ENCODE measurements around the gene AMPD2.

AMPD2 gene

DNA sequence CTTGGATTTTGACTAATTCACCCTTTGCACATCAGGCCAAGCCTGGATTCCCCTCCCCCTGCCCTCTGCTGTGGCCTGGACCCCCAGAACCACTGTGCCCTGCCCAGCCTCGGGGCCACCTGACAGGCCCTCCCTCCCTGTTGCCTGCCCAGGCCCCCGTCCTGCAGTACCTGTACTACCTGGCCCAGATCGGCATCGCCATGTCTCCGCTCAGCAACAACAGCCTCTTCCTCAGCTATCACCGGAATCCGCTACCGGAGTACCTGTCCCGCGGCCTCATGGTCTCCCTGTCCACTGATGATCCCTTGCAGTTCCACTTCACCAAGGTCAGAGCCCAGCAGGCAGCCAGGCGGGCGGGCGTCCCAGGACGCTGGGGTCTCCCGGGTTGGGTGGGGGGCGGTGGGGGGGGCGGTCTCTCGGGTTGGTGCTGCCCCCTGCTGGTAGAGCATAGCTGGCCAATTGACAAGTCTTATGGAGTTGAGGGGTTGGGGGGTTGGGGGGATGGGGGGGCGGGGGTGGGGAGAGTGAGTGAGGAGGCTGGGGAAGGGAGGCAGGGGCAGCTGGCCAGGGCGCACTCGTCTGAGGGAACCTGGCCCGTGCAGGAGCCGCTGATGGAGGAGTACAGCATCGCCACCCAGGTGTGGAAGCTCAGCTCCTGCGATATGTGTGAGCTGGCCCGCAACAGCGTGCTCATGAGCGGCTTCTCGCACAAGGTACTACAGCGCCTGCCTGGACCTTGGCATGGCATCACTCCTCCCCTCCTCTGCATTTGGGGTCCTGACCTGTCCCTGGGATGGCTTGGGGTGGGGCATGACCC lies 10.7 kb downstream of the AMPD2 start:
- no peak for DNase-seq (ENCODE audit: low read depth in 3 of 3, low spot score in 1 of 3)

DNA sequence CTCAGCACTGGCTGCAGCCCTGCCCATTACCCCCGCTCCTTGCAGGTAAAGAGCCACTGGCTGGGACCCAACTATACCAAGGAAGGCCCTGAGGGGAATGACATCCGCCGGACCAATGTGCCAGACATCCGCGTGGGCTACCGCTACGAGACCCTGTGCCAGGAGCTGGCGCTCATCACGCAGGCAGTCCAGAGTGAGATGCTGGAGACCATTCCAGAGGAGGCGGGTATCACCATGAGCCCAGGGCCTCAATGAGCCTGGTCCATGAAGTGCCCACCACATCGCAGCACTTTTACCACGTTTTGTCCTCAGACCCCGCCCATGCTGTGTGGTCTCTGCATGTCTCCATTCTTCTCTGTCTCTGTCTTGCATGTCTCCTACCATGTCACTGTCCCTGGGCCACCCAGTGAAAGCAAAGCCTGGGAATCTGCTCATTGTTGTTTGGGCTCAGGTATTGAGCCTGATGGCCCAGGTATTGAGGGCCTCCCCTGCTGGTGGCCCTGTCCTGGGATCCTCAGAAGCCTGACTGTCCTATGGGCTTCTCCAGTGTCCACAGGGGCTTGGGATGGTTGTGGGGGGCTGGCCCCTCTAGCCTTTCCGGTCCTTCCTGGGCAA lies 11.4 kb downstream of the AMPD2 start:
- DNase-seq (ENCODE audit: low read depth in 3 of 3, low spot score in 1 of 3), result no peak

DNA sequence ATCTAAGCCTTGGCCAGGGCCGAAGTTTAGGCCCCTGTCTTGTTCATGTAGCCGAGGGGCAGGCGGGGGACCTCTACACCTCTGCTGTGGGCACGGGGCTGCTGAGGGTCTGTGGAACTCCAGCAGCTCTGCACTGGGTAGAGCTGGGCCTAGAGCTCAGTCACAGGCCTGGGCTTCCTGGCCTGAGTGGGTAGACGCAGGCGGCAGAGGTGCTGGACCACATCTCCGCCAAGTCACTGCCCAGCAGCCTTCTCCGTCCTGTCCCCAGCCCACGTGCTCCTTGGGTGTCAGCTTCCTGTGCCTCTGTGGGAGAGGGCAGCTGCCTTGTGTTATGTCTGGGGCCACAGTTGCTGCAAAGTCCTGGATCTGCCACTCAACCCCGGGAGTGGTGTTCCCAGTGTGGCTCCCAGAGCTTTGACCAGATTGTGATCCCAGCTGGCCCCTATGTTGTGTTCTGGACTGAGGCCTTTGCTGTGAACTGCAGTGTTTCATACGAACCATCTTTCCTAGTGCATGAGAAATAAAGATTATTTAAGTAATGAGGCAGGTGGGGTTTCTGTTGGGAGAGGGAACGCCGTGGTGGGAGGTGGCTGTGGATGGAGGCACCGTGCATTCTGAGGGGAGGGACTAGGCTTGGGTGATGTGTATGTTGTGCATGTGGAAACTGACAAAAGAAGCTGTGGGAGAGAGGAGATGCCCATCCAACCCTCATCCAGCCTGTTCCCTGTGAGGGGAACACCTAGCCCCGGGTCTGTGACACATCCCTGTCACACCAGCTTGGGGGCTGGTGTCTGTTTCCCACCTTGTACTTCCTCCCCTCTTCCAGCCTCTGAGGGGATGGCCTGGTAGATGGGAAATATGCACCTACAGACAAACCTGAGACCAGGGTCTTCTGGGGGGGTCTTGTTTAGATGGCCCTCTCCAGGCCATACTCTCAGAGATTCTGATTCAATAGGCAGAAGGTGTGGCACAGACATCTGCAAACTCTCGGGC lies 12.2 kb downstream of the AMPD2 start:
- no peak for DNase-seq (ENCODE audit: low read depth in 3 of 3, low spot score in 1 of 3)

DNA sequence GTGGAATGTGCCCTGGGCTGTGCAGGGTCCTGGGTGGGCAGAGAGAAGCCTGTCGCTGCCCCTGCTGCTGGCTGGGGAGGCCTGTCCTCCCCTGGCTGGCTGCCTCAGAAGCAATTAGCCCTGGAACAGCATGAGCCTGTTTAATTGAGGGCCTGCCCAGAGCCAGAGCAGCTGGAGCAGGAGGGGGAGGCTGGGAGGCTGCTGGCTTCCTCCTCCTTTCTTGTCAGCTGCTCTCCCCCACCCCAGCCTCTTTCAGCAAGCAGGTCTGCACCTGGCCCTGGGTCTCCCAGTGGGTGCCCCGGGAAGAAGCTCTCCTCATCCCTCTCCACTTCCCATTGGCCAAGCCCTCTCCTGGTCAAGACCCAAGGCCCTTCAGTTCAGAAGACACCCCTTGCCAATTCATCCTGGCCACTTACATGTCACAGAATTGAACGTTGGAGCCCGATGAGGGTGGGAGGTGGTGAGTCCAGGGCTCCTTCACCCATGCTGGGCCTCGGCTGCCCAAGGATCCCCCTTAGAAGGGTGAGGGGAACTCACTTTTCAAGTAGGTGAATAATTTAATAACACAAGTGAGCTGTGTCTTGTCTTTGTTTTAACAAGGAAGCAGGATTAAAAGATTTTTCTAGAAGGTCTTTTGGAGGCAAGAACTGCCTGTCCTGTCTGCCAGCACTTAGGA lies 13.2 kb downstream of the AMPD2 start:
- no peak for DNase-seq (ENCODE audit: low read depth in 3 of 3, low spot score in 1 of 3)

DNA sequence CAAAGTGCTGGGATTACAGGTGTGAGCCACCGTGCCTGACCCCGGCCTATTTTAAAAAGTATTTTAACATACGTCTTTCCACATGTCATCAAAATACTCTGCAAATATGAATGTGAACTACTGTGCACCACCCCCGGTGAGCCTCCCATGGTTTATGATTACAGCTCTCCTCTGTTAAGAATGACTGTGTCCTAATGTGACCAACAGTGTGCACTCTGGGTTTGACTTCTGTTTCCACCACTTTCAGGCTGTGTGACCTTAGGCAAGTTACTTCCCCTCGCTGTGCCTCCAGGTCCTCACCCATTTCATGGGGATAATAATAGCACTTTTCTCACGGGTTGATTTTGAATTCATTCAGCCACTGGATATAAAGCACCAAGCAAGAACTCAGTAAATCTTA lies 14.7 kb downstream of the AMPD2 start:
- DNase-seq (ENCODE audit: low read depth in 3 of 3, low spot score in 1 of 3), result no peak

DNA sequence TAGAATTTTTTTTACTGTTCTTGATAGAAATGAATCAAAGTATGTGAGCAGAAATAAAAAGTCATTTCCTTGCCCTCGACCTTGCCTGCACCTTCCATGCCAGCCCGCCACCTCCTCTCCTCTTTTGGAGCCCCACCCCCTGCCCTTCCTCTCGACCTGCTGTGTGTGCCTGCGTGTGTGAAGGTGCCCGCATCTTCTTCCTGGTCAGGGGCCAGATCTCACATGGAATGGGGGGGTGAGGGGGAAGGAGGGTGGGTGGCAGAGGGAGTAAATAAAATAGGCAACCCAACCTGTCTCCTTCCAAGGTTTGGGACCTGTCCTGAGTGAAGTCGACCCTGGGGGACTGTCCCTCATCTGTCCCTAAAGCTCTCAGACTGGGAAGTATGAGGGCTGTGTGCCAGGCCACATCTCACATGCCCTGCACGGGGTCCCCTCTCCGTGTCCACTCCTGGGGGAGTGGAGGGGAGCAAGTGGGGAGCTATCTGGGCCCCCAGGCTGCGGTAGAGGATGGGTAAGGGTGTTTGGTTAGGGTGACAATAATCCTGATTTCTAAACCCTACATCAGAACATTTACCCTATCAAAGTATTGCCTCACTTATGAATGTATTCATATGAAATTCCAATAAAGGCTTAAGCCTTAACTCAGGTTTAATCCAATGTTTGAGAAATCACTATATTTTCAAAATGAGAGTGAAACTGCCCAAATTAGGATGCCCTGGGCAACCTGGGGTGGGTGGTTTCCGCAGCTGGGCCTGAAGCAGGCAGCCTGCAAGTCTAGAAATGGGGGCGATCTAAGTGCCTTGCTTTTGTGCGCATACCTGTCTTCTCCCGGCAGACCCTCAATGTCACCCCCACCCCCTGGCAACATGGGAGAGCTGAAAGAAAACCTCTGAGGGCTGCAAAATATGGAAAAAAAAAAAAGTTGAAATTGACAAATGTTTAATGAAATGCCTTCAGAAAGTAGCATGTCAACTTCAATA lies 15.4 kb downstream of the AMPD2 start:
- DNase-seq (ENCODE audit: low read depth in 3 of 3, low spot score in 1 of 3), result no peak

DNA sequence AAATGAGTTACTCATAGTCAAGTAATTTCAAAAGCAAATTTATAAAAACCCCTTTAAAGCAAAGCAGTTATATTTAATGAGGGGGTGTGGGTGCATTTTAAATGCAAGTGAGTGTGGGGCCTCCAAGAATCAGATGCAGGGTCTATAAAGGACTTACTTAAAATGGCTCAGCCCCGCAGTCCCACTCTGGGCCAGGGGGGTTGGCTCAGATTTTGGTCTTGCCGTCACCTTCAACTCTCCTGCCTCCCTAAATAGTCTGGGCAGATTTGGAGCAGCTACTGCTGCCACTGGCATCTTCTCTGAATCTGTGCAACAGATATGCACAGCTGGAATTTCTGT lies 16.2 kb downstream of the AMPD2 start:
- no peak for DNase-seq (ENCODE audit: low read depth in 3 of 3, low spot score in 1 of 3)

DNA sequence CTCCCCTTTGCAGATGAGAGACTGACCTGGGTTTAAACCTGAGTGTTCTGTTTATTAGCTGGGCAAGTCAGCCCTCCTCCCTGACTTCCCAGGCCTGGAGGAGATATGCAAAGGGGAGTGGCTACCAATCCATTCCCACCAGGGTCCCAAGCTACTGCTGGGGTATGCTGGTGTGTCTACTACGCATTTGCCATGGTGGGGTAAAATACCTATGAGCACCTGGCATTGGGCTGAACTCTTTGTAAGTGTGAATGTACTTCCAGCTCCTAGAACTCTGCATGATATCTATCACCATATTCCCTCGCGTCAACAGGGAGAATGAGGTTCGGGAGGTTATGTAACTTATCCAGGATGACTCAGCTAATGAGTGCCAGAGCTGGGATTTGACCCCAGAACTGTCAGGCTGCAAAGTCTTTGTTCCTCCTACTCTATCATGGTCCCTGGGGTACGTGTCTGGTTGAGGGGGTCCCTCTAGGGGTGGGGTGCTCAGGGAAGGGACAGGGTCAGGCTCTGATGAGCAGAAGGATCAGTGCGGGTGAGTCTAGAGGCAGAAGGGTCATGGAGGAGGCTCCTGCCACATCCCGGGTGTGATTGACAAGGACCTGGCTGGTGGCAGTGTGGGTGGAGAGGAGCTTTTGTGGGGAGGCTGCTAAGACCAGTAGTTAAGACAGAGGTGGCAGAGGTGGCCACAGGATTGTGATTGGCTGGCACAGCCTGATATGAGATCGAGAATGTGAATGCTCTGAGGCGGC lies 16.7 kb downstream of the AMPD2 start:
- no peak for DNase-seq (ENCODE audit: low read depth in 3 of 3, low spot score in 1 of 3)

DNA sequence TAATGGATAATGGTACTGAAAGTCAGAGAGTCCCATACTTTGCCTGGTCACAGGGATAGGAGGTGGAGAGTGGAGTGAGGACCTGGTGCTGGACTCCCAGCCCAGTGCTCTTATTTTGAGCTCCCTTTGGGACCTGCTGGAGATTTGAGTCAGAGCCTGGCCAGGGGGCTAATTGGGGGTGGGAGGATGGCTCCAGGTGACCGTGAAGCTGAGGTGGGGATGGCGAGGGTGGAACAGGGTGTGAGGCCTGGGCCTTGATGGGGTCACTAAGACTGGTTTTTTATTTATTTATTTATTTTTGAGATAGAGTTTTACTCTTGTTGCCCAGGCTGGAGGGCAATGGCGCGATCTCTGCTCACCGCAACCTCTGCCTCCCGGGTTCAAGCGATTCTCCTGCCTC lies 17.8 kb downstream of the AMPD2 start:
- DNase-seq (ENCODE audit: low read depth in 3 of 3, low spot score in 1 of 3), result no peak

DNA sequence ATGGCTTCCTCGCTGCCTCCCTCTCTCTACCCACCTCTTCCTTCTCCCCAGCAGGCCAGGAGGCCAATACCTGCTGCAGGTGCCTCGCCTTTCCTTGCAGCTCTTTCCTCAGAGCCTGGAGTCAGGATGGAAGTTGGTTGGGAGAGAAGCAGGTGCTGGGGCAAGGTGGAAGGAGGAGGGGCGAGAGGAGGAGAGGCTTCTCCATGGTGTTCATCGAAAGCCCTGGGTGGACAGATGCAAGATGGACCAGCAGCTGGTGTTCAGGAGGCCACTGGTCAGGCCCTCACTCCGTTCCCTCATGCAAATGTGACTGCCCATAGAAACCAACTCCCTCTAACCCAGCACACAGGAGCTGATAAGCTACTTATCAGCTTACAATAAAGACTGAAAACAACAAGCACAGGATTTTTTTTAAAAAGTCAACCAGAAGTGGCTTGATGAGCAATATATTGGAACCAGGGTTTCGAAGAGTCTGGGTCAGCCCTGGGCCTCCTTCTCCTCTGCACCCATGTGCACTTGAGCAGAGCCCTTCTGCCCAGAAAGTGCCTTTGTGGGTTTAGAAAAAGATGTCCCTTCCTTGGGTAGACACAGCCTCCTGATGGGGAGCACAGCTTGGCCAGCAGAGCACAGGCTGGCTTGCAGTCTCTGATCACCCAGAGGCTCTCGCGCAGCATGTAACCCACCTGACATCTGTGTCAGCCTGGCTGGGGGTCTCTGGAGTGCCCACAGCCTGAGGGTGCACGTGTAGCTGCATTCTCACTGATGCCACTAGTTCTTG lies 19.6 kb downstream of the AMPD2 start:
- no peak for DNase-seq (ENCODE audit: low read depth in 3 of 3, low spot score in 1 of 3)

DNA sequence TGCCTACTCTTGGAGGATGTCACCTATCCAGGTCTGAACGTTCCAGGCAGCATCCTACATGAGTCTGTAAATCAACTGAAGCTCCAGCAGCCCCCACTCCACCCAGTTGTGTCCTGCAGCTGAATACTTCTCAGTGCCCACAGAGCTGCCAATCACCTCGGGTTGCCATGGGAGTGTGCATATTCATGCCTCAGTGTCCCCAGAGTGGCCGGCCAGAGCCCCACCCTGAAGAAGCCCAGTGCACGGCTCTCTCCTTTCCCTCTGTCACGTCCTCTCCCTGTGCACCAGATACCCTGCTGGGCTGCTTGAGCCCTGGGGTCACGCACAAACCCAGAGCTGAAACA lies 20.2 kb downstream of the AMPD2 start:
- DNase-seq (ENCODE audit: low read depth in 3 of 3, low spot score in 1 of 3), result no peak

DNA sequence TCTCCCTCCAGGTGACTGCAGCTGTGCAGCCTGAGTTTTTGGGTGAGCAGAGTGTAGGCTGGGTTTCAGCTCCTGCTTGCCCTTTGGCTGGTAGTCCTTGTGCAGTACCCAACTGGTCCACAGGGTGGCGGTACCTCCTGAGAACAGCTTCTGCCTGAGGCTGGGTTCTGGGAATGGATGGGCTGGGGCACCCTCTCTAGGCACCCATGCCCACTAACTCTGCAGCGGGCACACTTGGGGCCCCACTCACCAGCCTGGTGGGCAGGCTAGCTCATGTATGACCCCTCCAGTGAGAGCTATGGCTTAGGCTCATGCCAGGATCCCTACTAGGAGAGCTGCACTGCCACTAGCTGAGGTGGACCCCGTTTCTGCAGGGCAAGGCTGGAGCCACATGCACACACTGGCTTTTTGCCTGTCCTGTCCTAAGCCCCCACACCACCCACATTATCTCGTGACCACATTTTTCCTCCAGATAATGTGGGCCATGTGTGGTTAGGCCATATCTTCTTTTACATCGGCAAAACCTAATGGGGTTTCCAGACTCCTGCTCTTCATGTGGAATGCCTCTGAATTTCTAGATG lies 20.7 kb downstream of the AMPD2 start:
- peak; percentile 68 to 96 (median 78) for DNase-seq (ENCODE audit: low read depth in 3 of 3, low spot score in 1 of 3)

DNA sequence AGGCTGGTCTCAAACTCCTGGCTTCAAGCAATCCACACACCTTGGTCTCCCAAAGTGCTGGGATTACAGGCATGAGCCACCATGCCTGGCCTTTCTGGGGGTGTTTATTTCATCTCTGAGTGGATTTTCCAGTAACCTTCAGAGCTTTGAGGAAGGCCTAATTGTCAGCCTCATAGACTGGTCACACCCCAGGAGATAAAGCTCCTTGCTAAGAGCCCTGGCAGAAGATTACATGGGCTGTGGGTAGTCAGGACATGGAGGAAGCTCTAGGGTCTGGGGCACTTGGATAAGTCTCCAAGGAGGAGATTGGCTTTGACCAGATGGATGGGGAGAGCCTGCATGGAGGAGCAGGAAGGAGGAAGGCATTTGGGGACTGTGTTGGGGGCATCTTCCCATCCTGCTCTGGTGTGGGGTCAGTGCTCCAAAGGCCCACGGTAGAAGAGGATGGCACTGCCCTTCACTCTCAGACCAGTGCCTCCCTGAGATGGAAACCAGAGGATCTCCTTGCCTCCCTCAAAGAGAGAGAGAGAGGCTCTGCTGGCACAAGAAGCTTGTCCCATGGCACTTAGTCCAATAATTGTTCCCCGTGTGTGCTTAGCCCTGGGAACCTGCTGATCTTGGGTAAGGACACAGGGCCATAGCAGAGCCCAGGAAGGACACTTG lies 21.6 kb downstream of the AMPD2 start:
- DNase-seq (ENCODE audit: low read depth in 3 of 3, low spot score in 1 of 3), result no peak

DNA sequence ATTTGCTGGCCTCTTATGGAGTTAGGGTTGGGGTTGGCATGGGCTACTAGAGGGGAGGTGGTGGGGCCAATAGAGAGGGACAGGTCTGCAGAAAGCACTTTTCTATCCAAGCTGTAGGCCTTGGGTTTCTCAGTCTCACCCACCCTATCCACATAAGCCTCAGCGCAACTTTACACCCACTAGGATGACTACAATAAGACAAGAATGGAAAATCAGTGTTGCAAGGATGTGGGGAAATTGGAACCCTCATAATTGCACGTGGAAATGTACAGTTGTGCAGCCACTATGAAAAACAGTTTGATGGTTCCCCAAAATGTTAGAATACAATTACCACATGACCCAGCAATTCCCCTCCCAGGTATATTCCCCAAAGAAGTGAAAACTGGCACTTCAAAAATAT lies 22.2 kb downstream of the AMPD2 start:
- no peak for DNase-seq (ENCODE audit: low read depth in 3 of 3, low spot score in 1 of 3)

DNA sequence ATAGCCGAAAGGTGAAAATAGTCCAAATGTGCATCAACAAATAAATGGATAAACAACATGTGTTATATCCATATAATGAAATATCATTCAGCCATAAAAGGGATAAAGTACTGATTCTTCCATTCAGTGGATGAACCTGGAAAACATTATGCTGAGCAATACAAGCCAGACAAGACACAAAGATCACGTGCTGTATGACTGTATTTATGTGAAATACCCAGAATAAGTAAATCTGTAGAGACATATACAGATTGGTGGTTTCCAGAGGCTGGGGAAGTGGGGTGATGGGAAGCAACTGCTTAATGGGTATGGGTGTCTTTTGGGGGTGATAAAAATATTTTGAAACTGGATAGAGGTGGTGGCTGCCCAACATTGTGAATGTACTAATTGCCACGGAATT lies 23.0 kb downstream of the AMPD2 start:
- no peak for DNase-seq (ENCODE audit: low read depth in 3 of 3, low spot score in 1 of 3)

DNA sequence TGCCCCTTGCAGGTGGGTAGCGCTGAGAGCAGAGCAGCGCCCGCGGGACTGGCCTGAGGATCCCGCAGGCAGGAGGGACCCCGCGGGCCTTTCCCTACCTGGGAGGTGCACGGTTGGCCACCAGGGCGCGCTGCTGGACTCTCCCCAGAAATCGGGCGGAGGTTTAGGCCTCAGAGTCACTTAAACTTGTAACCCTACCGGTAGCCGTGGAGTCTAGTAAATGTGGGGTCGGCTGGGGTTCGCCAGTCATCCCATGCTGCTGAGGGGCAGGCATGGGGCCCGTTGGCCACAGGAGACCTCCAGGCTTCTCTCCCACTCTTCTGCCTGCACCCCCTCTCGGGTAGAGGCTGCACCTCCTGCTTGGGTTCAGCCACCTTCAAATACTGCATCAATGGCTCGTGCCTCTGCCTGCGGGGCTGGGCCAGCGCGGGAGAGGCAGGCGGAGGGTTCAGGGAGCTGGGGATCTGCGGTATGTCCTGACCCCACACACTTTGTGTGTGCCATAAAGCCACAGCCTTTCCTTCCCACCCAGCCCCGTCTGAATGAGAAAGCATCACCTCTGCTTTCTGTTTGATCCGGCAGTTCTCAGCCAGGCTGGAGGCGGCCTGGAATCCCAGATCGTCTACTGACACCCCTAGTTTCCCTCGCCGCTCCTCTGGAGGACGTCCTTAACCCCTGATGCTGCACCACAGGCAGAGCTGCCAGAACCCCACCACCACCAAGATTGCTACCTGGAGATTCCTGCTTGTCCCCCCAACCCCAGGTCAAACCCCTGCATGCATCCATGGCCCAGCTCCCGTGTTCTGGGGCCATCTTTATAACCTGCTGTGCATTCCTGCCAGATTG lies 24.0 kb downstream of the AMPD2 start:
- peak; percentile 62 to 81 (median 73) for DNase-seq (ENCODE audit: low read depth in 3 of 3, low spot score in 1 of 3)

DNA sequence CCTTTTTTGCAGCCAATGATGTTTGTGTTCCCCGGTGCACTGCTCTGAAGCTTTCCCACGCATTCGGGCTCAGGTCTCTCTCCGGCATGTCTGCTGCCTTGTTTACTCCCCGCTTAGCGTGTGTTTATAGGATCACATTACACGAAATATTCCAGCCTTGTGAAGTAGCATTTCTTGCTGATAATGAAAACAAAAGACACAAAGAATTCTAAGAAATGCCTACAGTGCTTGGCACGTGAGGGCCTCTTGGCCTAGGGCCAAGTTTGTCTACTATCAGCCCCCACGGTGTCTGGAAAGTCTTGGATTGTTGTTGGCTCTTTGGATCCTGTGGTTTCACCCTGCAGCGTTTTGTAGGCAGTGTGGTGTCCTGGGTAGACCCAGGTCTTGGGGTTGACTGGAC lies 25.0 kb downstream of the AMPD2 start:
- no peak for DNase-seq (ENCODE audit: low read depth in 3 of 3, low spot score in 1 of 3)
